Type B pancreatic cell (in vitro differentiated cells): Measurements from ENCODE around the gene WASHC3. TPM values are rescaled to one million over a fixed set of nuclear protein-coding genes. Genes with fewer than 3 reads are reported as not detected.
"Not testable (repeated sequence)": the region's sequence is repeated elsewhere in the genome, so short reads cannot be mapped to it uniquely, and the experiment has no call there.

Source experiments
- DNase-seq: peaks from one replicate; pipeline ENCODE4 v3.0.0; 2021; ENCODE audit warnings: mixed read lengths; ENCODE audit not compliant: unreplicated experiment; ENCODE audit errors: extremely low spot score
- H3K27ac Mint-ChIP-seq: 2 replicates; pipeline ENCODE4 v1.8.0; 2021; ENCODE audit warnings: mild to moderate bottlenecking, mixed read lengths
- H3K27me3 Mint-ChIP-seq: 2 replicates; pipeline ENCODE4 v1.8.0; 2021; ENCODE audit warnings: mixed read lengths
- H3K36me3 Mint-ChIP-seq: 2 replicates; pipeline ENCODE4 v1.8.0; 2021; ENCODE audit warnings: mixed read lengths
- H3K4me1 Mint-ChIP-seq: one replicate; pipeline ENCODE4 v1.8.0; 2021; ENCODE audit warnings: mixed read lengths; ENCODE audit not compliant: unreplicated experiment
- H3K4me3 Mint-ChIP-seq: 2 replicates; pipeline ENCODE4 v1.8.0; 2021; ENCODE audit warnings: mild to moderate bottlenecking, mixed read lengths
- H3K9me3 Mint-ChIP-seq: 2 replicates; pipeline ENCODE4 v1.8.0; 2021; ENCODE audit warnings: mixed read lengths
- CTCF ChIP-seq: fragments of 200-600 bp; sonication (generic); conservative IDR thresholded peaks from 2 replicates; pipeline ENCODE4 v1.5.0; 2021; ENCODE audit warnings: antibody characterized with exemption, mild to moderate bottlenecking
- total RNA-seq: library from RNA; stranded (reverse); gene quantifications from 2 replicates; pipeline ENCODE4 v1.2.1, GENCODE V29; 2021; ENCODE audit warnings: low replicate concordance

Gene WASHC3
- total RNA-seq, 1 donor from 2014 or later = 19.2 TPM

GRCh38 chr12:102026728-102027127, 35.1 kb downstream of the WASHC3 start:
- no peak for DNase-seq
- no peak overlapping the region for H3K27ac Mint-ChIP-seq
- TF ChIP-seq CTCF = peak; percentile 52
- no peaks in the 10 kb centered on the region for H3K27me3 Mint-ChIP-seq
- H3K9me3 Mint-ChIP-seq = no peaks in the 10 kb centered on the region
- H3K36me3 Mint-ChIP-seq = peaks cover 4% of the 10 kb centered on the region
- no peaks in the 10 kb centered on the region for H3K4me1 Mint-ChIP-seq
- H3K4me3 Mint-ChIP-seq = no peak overlapping the region

- H3K27ac Mint-ChIP-seq = no peak overlapping the region
- H3K4me3 Mint-ChIP-seq = no peak overlapping the region
- peaks cover 4% of the 10 kb centered on the region for H3K36me3 Mint-ChIP-seq
- no peak for DNase-seq
- H3K9me3 Mint-ChIP-seq = no peaks in the 10 kb centered on the region
- H3K27me3 Mint-ChIP-seq = no peaks in the 10 kb centered on the region
- no peaks in the 10 kb centered on the region for H3K4me1 Mint-ChIP-seq
- TF ChIP-seq CTCF = no peak
These were observed 37.0 kb downstream of the WASHC3 start for GRCh38 chr12:102024765-102025164.

GRCh38 chr12:102023343-102023930, 38.4 kb downstream of the WASHC3 start:
- H3K4me3 Mint-ChIP-seq = no peak overlapping the region
- TF ChIP-seq CTCF = no peak
- no peaks in the 10 kb centered on the region for H3K9me3 Mint-ChIP-seq
- peaks cover 4% of the 10 kb centered on the region for H3K36me3 Mint-ChIP-seq
- H3K27me3 Mint-ChIP-seq = no peaks in the 10 kb centered on the region
- H3K4me1 Mint-ChIP-seq = no peaks in the 10 kb centered on the region
- DNase-seq = no peak
- no peak overlapping the region for H3K27ac Mint-ChIP-seq

GRCh38 chr12:102022286-102022685, 39.5 kb downstream of the WASHC3 start:
- TF ChIP-seq CTCF = no peak
- Mint-ChIP-seq H3K4me1 (no peaks in the 10 kb centered on the region), H3K27me3 (no peaks in the 10 kb centered on the region), H3K9me3 (peaks cover 3% of the 10 kb centered on the region), H3K27ac (no peak overlapping the region), H3K36me3 (peaks cover 7% of the 10 kb centered on the region), H3K4me3 (no peak overlapping the region)
- no peak for DNase-seq

- no peak for TF ChIP-seq CTCF
- no peak overlapping the region for H3K4me3 Mint-ChIP-seq
- no peaks in the 10 kb centered on the region for H3K4me1 Mint-ChIP-seq
- no peaks in the 10 kb centered on the region for H3K27me3 Mint-ChIP-seq
- H3K27ac Mint-ChIP-seq = no peak overlapping the region
- peaks cover 7% of the 10 kb centered on the region for H3K36me3 Mint-ChIP-seq
- H3K9me3 Mint-ChIP-seq = peaks cover 3% of the 10 kb centered on the region
- no peak for DNase-seq
These were observed 40.1 kb downstream of the WASHC3 start for GRCh38 chr12:102021540-102022246.

GRCh38 chr12:102018607-102019006, 43.2 kb downstream of the WASHC3 start:
- H3K4me1 Mint-ChIP-seq, DNase-seq, H3K9me3 Mint-ChIP-seq, H3K4me3 Mint-ChIP-seq, H3K27me3 Mint-ChIP-seq, H3K27ac Mint-ChIP-seq, H3K36me3 Mint-ChIP-seq: not testable (repeated sequence)
